Measurements from ENCODE around the gene NTSR2. TPM values are rescaled to one million over a fixed set of nuclear protein-coding genes. Genes with fewer than 3 reads are reported as not detected.
A peak's percentile ranks its signal among the peaks of the same experiment; 100 is the strongest.

The NTSR2 gene
- not detected for total RNA-seq
- long read RNA-seq, donor 1, result 0 reads
- long read RNA-seq, donor 2, result 0 reads

DNA sequence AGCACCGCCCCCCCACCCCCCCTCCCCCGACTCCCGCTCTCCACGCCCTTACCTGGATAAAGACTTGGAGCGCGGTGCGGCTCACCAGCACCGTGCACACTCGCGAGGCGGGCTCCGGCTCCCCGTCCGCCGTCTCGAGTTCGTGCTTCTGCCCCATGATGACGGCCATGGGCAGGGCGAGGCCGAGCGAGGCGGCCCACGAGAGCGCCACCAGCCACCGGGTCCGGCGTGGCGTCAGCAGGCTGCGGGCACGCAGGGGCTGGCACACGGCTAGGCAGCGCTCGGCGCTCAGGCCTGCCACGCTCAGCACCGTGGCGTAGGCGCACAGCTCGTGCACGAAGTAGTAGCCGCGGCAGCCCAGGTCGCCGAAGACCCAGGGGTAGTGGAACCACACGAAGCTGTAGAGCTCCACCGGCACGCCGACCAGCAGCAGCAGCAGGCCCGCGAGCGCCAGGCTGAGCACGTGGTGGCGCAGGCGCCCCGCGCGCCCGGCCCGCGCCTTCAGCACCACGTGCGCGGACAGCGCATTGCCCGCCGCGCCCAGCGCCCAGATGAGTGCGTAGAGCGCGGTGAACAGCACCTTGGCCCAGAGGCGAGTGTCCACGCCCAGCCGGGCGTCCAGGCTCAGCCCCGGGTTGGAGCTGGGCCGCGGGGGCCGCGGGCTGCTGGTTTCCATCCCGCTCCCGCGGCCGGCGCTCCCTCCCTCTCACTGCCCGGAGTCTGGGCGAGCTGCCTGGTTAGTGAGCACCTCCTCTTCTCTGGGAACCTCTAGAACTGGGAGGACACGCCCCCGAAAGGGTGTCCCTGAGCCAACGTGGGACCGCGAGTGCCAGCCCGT lies at the start of gene NTSR2:
TSS of gene NTSR2 (minus strand) at position 742 of the 838 bp plus-strand sequence. CDS start at position 676, 66 bp downstream.
- Histone ChIP-seq H3K36me3 (ENCODE audit: low read depth) (no peaks in the 10 kb centered on the region), H3K9me3 (no peaks in the 10 kb centered on the region), H3K4me1 (ENCODE audit: low read depth) (peaks cover 3% of the 10 kb centered on the region), H3K4me3 (no peak within 1 kb of the TSS)
- no peak for TF ChIP-seq CTCF (IDR thresholded peaks at IDR 0.05)
- intact Hi-C loops (cut with DNase I, micrococcal nuclease), result no loop called here
- ATAC-seq, result peak; percentile 96
- DNase-seq, result peak in 2 of 3 donors; percentile 65 to 71

DNA sequence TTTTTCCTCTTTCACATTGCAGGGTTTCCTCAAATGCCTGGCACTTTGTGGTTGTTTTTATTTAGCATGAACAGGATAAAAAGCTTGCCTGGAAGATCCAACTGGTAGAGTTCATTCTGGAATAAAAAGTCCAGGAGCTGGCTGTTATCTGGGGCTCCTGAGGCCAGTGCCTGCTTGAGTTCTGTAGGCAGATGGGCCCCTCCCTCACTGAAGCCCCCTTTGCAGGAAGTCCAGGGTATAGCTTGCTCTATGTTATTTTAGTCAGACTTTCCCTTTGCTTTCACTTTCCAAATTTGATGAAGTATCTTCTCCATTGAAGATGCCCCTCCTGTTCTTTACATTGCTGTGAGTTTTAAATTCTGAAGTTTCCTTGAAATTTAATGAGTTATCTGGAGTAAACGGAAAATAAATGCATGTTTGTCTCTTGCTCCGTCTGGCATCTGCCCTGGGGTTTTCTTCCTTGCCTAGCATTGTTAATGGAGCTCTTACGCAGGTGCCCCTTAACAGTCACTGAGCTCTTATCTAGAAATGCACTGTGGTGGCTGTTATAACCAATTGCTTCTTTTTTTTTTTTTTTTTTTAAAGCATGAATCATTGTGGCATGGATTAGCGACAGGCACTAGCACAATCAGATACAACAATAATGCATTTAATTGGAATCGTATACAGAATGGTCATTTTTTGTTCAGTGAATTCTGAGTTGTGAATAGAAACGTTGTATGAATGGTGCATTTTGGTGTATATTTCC lies 49.4 kb upstream of the NTSR2 start:
- Histone ChIP-seq H3K9me3 (no peaks in the 10 kb centered on the region), H3K36me3 (ENCODE audit: low read depth) (no peaks in the 10 kb centered on the region), H3K4me3 (no peak overlapping the region), H3K4me1 (ENCODE audit: low read depth) (no peaks in the 10 kb centered on the region)
- DNase-seq, result no peak
- TF ChIP-seq CTCF (IDR thresholded peaks at IDR 0.05), result no peak
- no peak for ATAC-seq
- intact Hi-C loops (cut with DNase I, micrococcal nuclease), result no loop called here

DNA sequence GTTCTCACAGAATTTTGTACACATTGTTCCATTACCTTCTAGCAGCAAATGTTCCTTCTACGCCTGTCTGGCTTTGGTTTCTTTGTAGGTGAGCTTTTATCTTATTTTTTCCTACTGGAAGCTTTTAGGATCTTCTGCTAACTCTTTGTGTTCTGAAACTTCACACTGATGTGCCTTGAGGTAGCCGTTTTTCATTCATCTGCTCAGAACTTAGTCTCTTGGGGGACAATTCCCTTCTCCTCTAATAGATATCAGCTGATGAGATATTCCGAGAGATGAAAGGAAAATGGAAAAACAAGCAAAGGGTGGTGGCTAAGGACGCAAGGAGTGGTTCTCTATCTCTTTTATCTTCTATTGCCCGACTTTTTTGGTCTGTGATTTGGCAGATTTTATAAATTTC lies 48.6 kb upstream of the NTSR2 start:
- intact Hi-C loops (cut with DNase I, micrococcal nuclease), result no loop called here
- H3K4me3 ChIP-seq, result no peak overlapping the region

GRCh38 chr2:11717623-11718022 lies 47.6 kb upstream of the NTSR2 start:
- Histone ChIP-seq H3K4me3 (no peak overlapping the region), H3K36me3 (ENCODE audit: low read depth) (no peaks in the 10 kb centered on the region), H3K9me3 (no peaks in the 10 kb centered on the region), H3K4me1 (ENCODE audit: low read depth) (no peaks in the 10 kb centered on the region)
- no peak for DNase-seq
- no peak for ATAC-seq
- intact Hi-C loops (cut with DNase I, micrococcal nuclease), result no loop called here
- TF ChIP-seq CTCF (IDR thresholded peaks at IDR 0.05), result no peak

More for the DNA sequence above, 48.6 kb upstream of the NTSR2 start:
- no peak for TF ChIP-seq CTCF (IDR thresholded peaks at IDR 0.05)
- Histone ChIP-seq H3K36me3 (ENCODE audit: low read depth) (no peaks in the 10 kb centered on the region), H3K4me1 (ENCODE audit: low read depth) (no peaks in the 10 kb centered on the region), H3K9me3 (no peaks in the 10 kb centered on the region)
- ATAC-seq (no peak), DNase-seq (no peak)

DNA sequence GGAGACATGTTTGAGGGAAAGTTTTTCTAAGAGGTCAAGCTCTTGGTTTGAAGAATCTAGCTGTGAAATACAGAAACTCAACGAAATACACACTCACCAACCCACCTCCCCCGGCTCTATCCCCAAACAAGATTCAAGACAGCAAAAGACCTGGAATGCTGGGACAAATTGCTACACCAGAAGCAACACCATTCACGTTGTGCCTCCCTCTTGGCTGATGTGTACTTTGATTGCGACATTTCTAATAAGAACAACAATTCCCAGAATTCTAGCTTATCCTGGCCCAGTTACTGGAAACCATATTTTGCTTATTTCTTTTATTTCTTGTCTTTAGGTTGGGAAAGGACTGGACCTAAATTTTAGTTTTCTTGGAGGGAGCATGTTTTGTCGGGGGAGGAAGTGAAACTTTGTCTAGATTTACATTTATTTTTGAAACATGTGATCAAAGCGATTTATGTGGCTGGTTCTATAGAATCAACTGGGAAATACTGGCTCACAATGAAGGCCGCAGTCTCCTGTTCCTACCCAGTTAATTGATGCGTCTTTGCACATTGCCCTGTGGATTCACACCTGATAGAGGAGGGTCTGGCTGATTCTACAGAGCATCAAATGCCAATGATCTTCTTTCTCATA lies 46.8 kb upstream of the NTSR2 start:
- Histone ChIP-seq H3K9me3 (no peaks in the 10 kb centered on the region), H3K36me3 (ENCODE audit: low read depth) (no peaks in the 10 kb centered on the region), H3K4me1 (ENCODE audit: low read depth) (no peaks in the 10 kb centered on the region), H3K4me3 (no peak overlapping the region)
- DNase-seq, result no peak
- TF ChIP-seq CTCF (IDR thresholded peaks at IDR 0.05), result no peak
- ATAC-seq, result no peak
- intact Hi-C loops (cut with DNase I, micrococcal nuclease), result no loop called here

Measured in mucosa of descending colon (tissue), 3 donors.